WTC11 (cell line): ENCODE measurements around the gene TPD52L2.

ENCODE experiments used
- CTCF ChIP-seq: fragments of 200-600 bp; IDR thresholded peaks from 2 replicates; pipeline ENCODE4 v1.8.0; 2022; ENCODE audit warnings: antibody characterized with exemption
- ELF4 ChIP-seq: sonication (generic); formaldehyde crosslinking; IDR thresholded peaks from 2 replicates; pipeline ENCODE4 v1.8.1; 2022; ENCODE audit warnings: low read depth, mild to moderate bottlenecking, moderate library complexity, missing genetic modification reagents
- JUN ChIP-seq: sonication (generic); formaldehyde crosslinking; IDR thresholded peaks from 2 replicates; pipeline ENCODE4 v1.8.0; 2023; ENCODE audit warnings: mild to moderate bottlenecking, missing genetic modification reagents
- TEAD4 ChIP-seq: sonication (generic); formaldehyde crosslinking; IDR thresholded peaks from 2 replicates; pipeline ENCODE4 v1.8.0; 2022; ENCODE audit warnings: mild to moderate bottlenecking, missing genetic modification reagents
- USF1 ChIP-seq: sonication (generic); formaldehyde crosslinking; IDR thresholded peaks from 2 replicates; pipeline ENCODE4 v1.8.0; 2022; ENCODE audit warnings: mild to moderate bottlenecking, missing genetic modification reagents
- TF ChIP-seq, protein P1 (sequence below): sonication (generic); formaldehyde crosslinking; IDR thresholded peaks from 2 replicates; pipeline ENCODE4 v1.8.1; 2023; ENCODE audit warnings: mild to moderate bottlenecking, missing genetic modification reagents, borderline replicate concordance

GRCh38 chr20:63924241-63924640, 59.2 kb downstream of the TPD52L2 start:
- TF ChIP-seq JUN (CRISPR knock-in tag) (no peak), TEAD4 (CRISPR knock-in tag) (no peak), CTCF (no peak), USF1 (CRISPR knock-in tag) (no peak), ELF4 (CRISPR knock-in tag) (no peak)
- TF ChIP-seq, protein P1, sequence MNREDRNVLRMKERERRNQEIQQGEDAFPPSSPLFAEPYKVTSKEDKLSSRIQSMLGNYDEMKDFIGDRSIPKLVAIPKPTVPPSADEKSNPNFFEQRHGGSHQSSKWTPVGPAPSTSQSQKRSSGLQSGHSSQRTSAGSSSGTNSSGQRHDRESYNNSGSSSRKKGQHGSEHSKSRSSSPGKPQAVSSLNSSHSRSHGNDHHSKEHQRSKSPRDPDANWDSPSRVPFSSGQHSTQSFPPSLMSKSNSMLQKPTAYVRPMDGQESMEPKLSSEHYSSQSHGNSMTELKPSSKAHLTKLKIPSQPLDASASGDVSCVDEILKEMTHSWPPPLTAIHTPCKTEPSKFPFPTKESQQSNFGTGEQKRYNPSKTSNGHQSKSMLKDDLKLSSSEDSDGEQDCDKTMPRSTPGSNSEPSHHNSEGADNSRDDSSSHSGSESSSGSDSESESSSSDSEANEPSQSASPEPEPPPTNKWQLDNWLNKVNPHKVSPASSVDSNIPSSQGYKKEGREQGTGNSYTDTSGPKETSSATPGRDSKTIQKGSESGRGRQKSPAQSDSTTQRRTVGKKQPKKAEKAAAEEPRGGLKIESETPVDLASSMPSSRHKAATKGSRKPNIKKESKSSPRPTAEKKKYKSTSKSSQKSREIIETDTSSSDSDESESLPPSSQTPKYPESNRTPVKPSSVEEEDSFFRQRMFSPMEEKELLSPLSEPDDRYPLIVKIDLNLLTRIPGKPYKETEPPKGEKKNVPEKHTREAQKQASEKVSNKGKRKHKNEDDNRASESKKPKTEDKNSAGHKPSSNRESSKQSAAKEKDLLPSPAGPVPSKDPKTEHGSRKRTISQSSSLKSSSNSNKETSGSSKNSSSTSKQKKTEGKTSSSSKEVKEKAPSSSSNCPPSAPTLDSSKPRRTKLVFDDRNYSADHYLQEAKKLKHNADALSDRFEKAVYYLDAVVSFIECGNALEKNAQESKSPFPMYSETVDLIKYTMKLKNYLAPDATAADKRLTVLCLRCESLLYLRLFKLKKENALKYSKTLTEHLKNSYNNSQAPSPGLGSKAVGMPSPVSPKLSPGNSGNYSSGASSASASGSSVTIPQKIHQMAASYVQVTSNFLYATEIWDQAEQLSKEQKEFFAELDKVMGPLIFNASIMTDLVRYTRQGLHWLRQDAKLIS (CRISPR knock-in tag) = no peak
